Vagina (tissue), 2 donors: Measurements from ENCODE around the gene FAM111A.

Source experiments
- CTCF ChIP-seq, 3 experiments: fragments of 450-650 bp in 2 of 3; fragments of 200-600 bp in 1 of 3; sonication (generic) in 1 of 3; IDR thresholded peaks; one replicate each; pipeline ENCODE4 v1.5.1; 2017 to 2019; ENCODE audit warnings: antibody characterized with exemption in 3 of 3, mild to moderate bottlenecking in 2 of 3, moderate library complexity in 2 of 3
- POLR2A ChIP-seq, 2 donors: fragments of 450-650 bp; IDR thresholded peaks; one replicate each; pipeline ENCODE4 v1.6.1; 2017; ENCODE audit warnings: antibody characterized with exemption in 2 of 2, mild to moderate bottlenecking in 2 of 2, moderate library complexity in 2 of 2

GRCh38 chr11:59198726-59199125, 56.1 kb downstream of the FAM111A start:
- TF ChIP-seq CTCF (IDR thresholded peaks at IDR 0.05) = no peak
- TF ChIP-seq POLR2A (IDR thresholded peaks at IDR 0.05) = no peak
